HG02642 (cell line): Measurements from ENCODE around the gene ELAVL3.
"Not testable (repeated sequence)": the region's sequence is repeated elsewhere in the genome, so short reads cannot be mapped to it uniquely, and the experiment has no call there.

Experiments
- ATAC-seq: cut with Tn5 transposase; IDR thresholded peaks from one replicate; pipeline ENCODE4 v1.9.1; 2021; ENCODE audit warnings: mild to moderate bottlenecking; ENCODE audit not compliant: unreplicated experiment, poor library complexity

ELAVL3 gene

GRCh38 chr19:11445141-11445540 is 35.7 kb downstream of the ELAVL3 start:
- ATAC-seq, result no peak

GRCh38 chr19:11444059-11444458 is 36.8 kb downstream of the ELAVL3 start:
- no peak for ATAC-seq

GRCh38 chr19:11437955-11438354 is 42.9 kb downstream of the ELAVL3 start:
- no peak for ATAC-seq

- no peak for ATAC-seq
Measured at GRCh38 chr19:11435833-11436313, 45.0 kb downstream of the ELAVL3 start.

GRCh38 chr19:11435057-11435832 is 45.6 kb downstream of the ELAVL3 start, which contains the start of the genes ODAD3 and PRKCSH:
ODAD3 (minus strand) TSS chr19:11435121; CDS start chr19:11435016, 105 bp downstream.
PRKCSH (plus strand) TSS chr19:11435635; CDS start chr19:11436118, 483 bp downstream.
- ATAC-seq, result peak; percentile 92

- no peak for ATAC-seq
Measured at GRCh38 chr19:11434703-11435056, 46.2 kb downstream of the ELAVL3 start.

- ATAC-seq, result not testable (repeated sequence)
Measured at GRCh38 chr19:11433526-11433925, 47.3 kb downstream of the ELAVL3 start.

- ATAC-seq, result no peak
Measured at GRCh38 chr19:11426656-11427055, 54.2 kb downstream of the ELAVL3 start.

- no peak for ATAC-seq
Measured at GRCh38 chr19:11425719-11426457, 55.0 kb downstream of the ELAVL3 start.

GRCh38 chr19:11423791-11424181 is 57.1 kb downstream of the ELAVL3 start:
- no peak for ATAC-seq

GRCh38 chr19:11423164-11423790 is 57.6 kb downstream of the ELAVL3 start:
- ATAC-seq, result no peak

- ATAC-seq, result peak; percentile 66
Measured at GRCh38 chr19:11422163-11423065, 58.4 kb downstream of the ELAVL3 start.

- ATAC-seq, result peak; percentile 42
Measured at GRCh38 chr19:11421371-11422098, 59.3 kb downstream of the ELAVL3 start.

- ATAC-seq, result no peak
Measured at GRCh38 chr19:11420429-11421370, 60.1 kb downstream of the ELAVL3 start.

- no peak for ATAC-seq
Measured at GRCh38 chr19:11418549-11419506, 62.0 kb downstream of the ELAVL3 start, which contains the start of gene RGL3. RGL3 (minus strand) TSS chr19:11419314; CDS start chr19:11419278, 36 bp downstream.

- no peak for ATAC-seq
Measured at GRCh38 chr19:11418094-11418548, 62.7 kb downstream of the ELAVL3 start.
